Measurements from ENCODE around the gene HLA-DOA. TPM values are rescaled to one million over a fixed set of nuclear protein-coding genes. Genes with fewer than 3 reads are reported as not detected.
A peak's percentile ranks its signal among the peaks of the same experiment; 100 is the strongest.

HLA-DOA gene
- total RNA-seq, 4 donors from 2014 or later: 1.0 to 20.8 (median 6.8) TPM

GRCh38 chr6:33040157-33040556 lies 30.8 kb upstream of the HLA-DOA start:
- TF ChIP-seq, protein P1, sequence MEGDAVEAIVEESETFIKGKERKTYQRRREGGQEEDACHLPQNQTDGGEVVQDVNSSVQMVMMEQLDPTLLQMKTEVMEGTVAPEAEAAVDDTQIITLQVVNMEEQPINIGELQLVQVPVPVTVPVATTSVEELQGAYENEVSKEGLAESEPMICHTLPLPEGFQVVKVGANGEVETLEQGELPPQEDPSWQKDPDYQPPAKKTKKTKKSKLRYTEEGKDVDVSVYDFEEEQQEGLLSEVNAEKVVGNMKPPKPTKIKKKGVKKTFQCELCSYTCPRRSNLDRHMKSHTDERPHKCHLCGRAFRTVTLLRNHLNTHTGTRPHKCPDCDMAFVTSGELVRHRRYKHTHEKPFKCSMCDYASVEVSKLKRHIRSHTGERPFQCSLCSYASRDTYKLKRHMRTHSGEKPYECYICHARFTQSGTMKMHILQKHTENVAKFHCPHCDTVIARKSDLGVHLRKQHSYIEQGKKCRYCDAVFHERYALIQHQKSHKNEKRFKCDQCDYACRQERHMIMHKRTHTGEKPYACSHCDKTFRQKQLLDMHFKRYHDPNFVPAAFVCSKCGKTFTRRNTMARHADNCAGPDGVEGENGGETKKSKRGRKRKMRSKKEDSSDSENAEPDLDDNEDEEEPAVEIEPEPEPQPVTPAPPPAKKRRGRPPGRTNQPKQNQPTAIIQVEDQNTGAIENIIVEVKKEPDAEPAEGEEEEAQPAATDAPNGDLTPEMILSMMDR (IDR thresholded peaks at IDR 0.05): no peak
- ATAC-seq (ENCODE audit: low FRiP score): no peak
- DNase-seq (ENCODE audit: low spot score): no peak

DNA sequence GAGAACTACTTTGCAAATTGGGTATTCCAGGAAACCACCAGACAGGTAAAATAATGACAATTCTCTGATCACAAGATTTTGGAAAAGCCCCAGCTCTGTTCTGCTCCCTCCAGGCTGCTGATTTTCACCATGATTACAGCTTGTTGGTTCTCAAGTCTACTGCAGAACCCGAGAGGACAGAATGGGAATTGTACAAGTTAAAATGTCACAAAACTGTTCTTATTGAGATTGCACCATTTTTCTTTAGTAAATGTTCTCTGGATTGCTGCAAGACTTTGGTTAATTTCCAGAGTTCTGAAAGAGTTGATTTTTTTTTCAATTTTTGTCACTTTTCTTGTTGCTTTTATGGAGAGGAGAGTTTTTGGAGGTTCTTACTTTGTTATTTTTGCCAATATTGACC lies 27.1 kb upstream of the HLA-DOA start:
- ATAC-seq (ENCODE audit: low FRiP score) (no peak), DNase-seq (ENCODE audit: low spot score) (no peak)
- TF ChIP-seq, protein P1 (IDR thresholded peaks at IDR 0.05): no peak

GRCh38 chr6:33034554-33034953 lies 25.2 kb upstream of the HLA-DOA start:
- ATAC-seq (ENCODE audit: low FRiP score) (no peak), DNase-seq (ENCODE audit: low spot score) (no peak)
- TF ChIP-seq, protein P1 (IDR thresholded peaks at IDR 0.05): no peak

- TF ChIP-seq, protein P1 (IDR thresholded peaks at IDR 0.05): no peak
- no peak for ATAC-seq (ENCODE audit: low FRiP score)
- DNase-seq (ENCODE audit: low spot score): no peak
These were observed 20.9 kb upstream of the HLA-DOA start for GRCh38 chr6:33030245-33030644.

DNA sequence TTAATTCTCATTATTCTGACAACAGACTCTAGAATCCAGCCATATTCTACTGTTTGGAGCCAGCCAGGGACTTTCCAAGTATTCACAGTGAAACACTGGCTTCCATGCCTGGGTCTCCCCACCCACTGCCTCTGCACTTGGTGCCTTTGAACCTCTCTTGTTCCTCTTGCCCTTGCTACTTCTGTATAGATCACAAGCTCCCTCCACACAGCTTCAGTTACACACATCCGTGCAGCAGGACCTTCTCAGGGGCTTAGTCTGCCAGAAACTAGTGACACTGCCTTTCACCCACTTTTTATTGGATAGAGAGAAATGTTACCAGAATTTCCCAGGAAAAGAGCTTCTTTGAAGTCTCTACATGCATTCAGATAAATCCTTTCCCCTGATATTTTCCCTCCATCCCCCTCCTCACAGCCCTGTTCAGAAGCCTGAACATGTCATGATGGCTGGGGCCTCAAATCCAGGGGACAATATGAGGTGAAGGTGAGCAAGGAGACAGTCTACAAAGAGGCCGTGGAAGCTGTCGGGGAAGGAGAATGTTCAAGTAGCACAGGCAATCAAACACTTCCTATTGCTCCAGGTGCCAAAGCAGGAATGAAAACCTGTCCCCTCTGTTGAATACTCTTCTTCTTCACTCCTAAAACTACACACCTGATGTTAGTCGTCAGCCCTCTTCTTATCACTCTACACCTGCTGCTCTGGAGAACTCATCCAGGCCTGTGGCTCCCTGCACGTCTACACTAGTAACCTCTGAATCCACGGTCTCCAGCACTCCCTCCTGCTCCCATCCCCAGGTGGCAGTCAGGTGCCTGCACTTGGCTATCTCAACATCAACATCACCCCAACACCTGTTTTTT lies 20.2 kb upstream of the HLA-DOA start:
- TF ChIP-seq, protein P1 (IDR thresholded peaks at IDR 0.05): no peak
- ATAC-seq (ENCODE audit: low FRiP score) (peak; percentile 54), DNase-seq (ENCODE audit: low spot score) (no peak)

- TF ChIP-seq, protein P1 (IDR thresholded peaks at IDR 0.05): no peak
- no peak for DNase-seq (ENCODE audit: low spot score)
- no peak for ATAC-seq (ENCODE audit: low FRiP score)
These were observed 18.9 kb upstream of the HLA-DOA start for GRCh38 chr6:33028220-33028849.

Measured in omental fat pad (tissue), 4 donors.